Vagina (tissue), 2 donors: ENCODE results near the gene DGCR2.

ENCODE experiments used
- CTCF ChIP-seq, 3 experiments: fragments of 450-650 bp in 2 of 3; fragments of 200-600 bp in 1 of 3; sonication (generic) in 1 of 3; IDR thresholded peaks; one replicate each; pipeline ENCODE4 v1.5.1; 2017 to 2019; ENCODE audit warnings: antibody characterized with exemption in 3 of 3, mild to moderate bottlenecking in 2 of 3, moderate library complexity in 2 of 3
- POLR2A ChIP-seq, 2 donors: fragments of 450-650 bp; IDR thresholded peaks; one replicate each; pipeline ENCODE4 v1.6.1; 2017; ENCODE audit warnings: antibody characterized with exemption in 2 of 2, mild to moderate bottlenecking in 2 of 2, moderate library complexity in 2 of 2
- POLR2AphosphoS5 ChIP-seq, 2 donors: sonication (generic); formaldehyde crosslinking; IDR thresholded peaks; one replicate each; pipeline ENCODE4 v1.9.0; 2017; ENCODE audit warnings: antibody characterized with exemption in 2 of 2, mild to moderate bottlenecking in 2 of 2, low read depth in 1 of 2; ENCODE audit not compliant: insufficient read depth in 1 of 2

- TF ChIP-seq POLR2A (IDR thresholded peaks at IDR 0.05) (no peak), CTCF (IDR thresholded peaks at IDR 0.05) (no peak), POLR2AphosphoS5 (IDR thresholded peaks at IDR 0.05; ENCODE audit: insufficient read depth in 1 of 2, low read depth in 1 of 2) (no peak)
Measured at GRCh38 chr22:19081351-19081750, 40.9 kb downstream of the DGCR2 start.
